NCI-H1092 treated with DMSO at 0.1 percent for 48 hours (cell line): ENCODE results near the gene TRIOBP.

Experiments used
- DNase-seq: peaks from one replicate; lab custom pipeline; 2025; lab: John Stamatoyannopoulos, UW

Gene TRIOBP

GRCh38 chr22:37732699-37733607 is 36.1 kb downstream of the TRIOBP start:
- DNase-seq: no peak

DNA sequence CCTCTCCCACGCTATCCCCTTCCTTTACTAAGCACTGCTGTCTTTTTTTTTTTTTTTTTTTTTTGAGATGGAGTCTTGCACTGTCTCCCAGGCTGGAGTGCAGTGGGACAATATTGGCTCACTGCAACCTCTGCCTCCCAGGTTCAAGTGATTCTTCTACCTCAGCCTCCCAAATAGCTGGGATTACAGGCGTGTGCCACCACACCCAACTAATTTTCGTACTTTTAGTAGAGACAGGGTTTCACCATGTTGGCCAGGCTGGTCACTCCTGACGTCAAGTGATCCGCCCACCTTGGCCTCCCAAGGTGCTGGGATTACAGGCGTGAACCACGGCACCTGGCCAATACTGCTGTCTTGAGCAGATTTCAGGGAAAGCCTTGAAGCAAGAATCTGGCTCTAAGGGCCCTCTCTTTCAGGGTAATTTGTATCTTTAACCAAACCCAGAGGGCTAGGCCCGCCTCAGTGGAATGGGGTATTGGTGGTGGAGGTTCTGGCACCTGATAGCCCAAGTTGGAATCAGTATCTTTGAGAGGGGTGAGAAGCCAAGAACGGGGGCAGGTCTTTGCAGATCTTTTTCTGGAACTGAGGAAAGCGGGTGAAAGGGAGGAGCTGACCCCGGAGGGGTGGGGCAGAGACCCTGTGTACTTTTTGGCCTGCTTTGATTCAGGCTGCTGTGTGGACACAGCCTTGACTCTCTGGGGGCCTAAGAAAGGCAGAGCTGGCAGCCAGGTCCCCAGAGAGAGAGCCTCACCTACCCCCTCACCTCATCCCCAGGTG is 37.0 kb downstream of the TRIOBP start:
- no peak for DNase-seq

DNA sequence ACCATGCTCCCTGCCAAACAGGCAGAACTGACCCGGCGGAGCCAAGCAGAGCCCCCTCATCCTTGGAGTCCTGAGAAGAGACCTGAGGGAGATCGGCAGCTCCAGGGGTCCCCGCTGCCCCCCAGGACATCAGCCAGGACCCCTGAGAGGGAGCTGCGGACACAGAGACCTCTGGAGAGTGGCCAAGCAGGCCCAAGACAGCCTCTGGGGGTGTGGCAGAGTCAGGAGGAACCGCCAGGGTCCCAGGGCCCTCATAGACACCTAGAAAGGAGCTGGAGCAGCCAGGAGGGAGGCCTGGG is 37.5 kb downstream of the TRIOBP start:
- no peak for DNase-seq

- DNase-seq: peak; percentile 8
Observed at GRCh38 chr22:37734964-37735451, 38.2 kb downstream of the TRIOBP start.

- no peak for DNase-seq
Observed at GRCh38 chr22:37739035-37739434, 42.2 kb downstream of the TRIOBP start.

- no peak for DNase-seq
Observed at GRCh38 chr22:37739611-37740049, 42.8 kb downstream of the TRIOBP start.

DNA sequence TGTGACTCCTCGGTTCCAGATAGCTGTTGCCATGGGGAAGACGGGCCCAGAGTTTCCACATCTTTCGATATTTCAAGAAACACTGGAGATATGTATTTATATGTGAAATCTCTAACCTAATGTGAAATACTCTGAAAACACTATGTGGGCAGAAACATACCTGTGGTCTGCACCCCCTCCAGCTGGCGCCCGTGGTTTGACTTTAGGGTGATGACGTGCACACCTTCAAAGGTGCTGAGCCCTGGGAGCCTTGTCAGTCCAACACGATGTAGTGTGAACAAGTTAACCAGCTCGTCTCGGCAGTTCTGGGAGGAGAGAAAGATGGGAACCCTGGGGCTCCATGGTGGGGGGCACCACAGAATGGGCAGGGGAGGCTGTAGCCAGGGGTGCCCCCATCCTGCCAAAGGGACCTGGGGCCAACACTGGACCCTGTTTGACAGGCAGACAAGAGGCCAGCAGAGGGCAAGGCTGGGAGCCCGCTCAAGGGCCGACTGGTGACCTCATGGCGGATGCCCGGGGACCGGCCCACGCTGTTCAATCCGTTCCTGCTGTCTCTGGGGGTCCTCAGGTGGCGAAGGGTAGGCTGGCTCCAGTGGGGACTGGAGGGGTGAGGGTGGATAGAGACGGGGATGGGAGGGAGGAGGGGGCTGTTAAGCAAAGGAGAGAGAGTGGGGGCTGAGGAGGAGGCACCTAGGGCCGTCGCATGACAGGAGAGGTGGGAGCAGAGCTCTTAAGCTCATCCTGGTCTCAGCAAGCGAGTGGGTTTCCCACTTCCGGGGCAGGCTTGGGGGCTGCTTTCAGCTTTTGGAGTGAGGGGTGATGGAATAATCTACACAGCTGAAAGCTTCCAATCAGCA is 43.8 kb downstream of the TRIOBP start:
- DNase-seq: no peak

DNA sequence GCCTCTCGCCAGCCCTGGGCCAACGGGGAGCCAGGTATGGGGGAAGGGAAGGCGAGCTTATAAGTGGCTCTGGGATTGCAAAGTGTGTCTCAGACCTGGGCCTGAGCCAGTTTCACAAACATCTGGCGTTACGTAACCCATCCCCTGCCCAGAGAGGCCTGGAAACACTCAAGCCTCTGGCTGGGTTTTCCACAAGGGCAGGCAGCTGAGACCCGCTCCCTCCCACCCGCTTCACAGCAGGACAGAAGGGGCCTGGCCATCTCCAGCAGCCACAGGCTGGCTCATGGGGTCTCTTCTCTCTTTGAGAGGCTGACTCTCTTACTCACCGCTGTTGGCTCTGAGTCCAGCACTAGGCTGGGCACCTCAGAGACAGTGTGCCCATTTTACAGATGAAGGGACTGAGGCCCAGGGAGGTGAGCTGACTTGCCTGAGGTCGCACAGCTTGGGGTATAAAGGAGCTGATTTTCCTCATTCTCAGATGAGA is 44.5 kb downstream of the TRIOBP start:
- DNase-seq: peak; percentile 59

DNA sequence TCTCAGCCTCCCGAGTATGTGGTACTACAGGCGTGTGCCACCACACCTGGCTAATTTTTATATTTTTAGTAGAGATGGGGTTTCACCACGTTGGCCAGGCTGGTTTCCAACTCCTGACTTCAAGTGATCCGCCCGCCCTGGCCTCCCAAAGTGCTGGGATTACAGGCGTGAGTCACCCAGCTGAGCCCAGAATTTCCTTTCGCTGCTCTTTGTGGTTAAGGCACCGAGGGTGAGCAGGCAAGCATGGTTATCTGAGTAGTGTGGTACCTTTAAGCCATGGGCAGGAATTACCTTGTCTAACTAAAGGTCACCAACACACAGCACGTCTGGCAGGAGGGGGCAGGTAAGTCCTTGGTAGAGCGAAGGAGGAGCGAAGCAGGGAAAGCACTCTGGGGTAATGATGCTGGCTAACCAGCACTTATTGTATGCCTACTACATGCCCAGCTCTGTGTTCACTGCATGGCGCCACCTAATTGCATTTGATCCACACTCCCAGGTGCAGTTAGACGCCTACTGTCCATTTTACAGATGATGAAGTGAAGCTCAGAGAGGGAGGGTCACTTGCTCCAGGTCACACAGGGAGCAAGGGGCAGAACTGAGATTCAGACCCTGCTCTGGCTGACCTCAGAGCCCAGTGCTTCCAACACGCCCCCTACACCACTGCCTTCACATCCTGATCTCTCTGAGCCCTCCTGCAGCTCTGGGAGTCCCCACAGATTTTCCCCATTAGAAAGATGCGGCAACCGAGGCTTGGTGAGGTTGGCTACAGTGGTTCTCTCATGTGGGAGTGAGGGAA is 45.7 kb downstream of the TRIOBP start:
- DNase-seq: no peak

DNA sequence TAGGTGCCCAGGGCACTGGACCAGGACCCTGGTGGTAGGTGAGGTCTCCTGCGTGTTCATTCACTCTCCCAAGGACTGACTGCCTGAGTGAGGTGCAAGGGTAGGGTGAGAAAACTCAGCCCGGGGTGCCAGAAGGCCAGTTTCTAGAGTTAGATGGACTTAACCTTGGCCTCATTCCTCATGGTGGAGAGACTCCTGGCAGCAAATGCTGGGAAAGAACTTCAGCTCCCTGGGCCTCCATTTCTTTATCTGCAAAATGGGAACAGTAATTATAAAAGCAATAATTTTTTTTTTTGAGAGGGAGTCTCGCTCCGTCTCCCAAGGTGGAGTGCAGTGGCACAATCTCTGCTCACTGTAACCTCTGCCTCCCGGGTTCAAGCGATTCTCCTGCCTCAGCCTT is 47.7 kb downstream of the TRIOBP start:
- no peak for DNase-seq

DNA sequence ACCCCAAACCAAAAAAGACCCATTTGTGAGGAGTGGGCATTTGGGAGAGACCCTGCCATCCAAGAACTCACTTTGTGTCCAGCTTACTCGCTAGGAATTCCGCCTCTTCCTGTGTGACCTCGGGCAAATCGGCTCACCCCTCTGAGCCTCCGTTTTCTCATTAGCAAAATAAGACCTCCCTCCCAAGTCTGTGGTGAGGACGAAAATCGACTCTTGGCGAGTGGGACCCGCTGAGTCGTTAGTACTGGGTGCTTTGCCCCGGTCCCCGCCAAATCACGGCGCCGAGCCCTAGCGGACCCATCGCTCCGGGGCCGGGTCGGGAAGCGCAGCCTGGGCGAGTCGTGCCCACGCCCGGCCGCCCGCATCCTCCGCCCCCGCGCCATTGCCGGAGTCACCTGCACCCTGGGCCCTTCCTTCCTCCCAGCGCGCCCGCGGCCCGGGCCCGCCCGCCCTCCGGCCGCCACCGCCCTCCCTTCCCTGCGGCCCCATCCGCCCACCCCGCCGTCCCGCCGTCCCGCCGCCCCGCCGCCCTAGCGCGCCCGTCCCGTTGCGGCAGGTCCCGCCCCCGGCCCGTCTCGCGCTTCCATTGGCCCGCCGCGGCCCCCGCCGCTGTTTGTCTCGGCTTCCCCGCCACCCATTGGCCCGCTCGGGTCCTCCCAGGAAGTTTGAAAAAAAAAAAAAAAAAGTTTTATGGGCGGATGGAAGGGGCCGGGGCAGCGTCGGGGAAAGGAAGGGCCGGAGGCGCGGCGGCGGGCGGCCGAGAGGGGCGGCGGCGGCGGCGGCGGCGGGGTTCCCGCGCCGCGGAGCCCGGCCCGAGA is 48.9 kb downstream of the TRIOBP start:
- DNase-seq: peak; percentile 56

DNA sequence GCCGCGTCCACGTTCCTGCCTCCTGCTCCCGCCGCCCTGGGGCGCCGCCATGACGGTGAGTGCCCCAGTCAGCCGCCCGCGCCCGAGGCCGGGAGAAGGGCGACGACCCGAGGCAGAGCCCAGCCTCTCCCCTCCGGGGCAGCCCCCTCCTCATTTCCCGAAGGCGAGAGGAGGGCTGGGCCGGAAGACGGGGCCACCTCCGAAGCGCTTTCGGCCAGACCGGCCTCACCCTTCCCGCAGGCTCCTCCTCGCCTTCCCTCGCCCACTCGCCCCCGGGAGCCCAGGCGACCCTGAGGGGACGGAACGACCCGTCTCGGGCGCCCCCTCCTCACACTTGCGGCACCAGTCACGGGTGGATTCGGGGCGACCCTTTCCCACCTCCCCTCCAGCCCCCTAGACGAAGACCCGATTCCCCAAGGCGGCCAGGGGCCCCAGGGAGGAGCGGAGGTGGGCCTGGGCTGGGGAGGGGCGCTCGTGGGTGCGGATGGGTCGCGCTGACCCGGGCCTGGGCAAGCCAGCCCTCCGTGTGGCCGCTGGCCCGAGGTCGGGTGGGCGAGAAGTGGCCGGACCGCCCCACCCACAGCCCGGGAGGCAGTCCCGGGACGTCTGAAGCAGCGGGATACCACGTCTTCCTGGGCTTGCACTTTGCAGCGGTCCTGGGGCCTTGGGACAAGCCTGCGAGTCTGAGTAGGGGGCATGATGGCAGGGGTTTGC is 49.7 kb downstream of the TRIOBP start:
- DNase-seq: peak; percentile 35

- DNase-seq: no peak
Observed at GRCh38 chr22:37747080-37747714, 50.3 kb downstream of the TRIOBP start.

GRCh38 chr22:37747715-37748100 is 50.9 kb downstream of the TRIOBP start:
- no peak for DNase-seq

DNA sequence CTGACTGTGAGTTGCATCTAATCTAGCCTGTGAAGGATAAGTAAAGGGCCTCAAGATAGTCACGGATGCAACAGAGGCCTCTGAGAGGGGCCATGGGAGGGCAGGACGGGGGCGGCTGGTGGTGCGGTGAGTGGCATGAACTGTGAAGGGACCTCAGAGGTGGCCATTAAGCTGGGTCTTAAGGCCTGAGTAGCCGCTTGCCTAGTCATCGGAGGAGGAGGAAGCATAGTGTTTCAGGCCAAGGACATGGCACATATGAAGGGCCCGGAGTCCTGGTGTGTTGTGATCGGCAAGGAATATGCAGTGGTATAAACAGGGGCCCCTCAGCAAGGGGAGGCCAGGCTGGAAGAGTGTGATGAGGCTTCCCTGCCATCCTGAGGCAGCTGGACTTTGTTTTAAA is 51.8 kb downstream of the TRIOBP start:
- no peak for DNase-seq

GRCh38 chr22:37749226-37749625 is 52.4 kb downstream of the TRIOBP start:
- DNase-seq: no peak

DNA sequence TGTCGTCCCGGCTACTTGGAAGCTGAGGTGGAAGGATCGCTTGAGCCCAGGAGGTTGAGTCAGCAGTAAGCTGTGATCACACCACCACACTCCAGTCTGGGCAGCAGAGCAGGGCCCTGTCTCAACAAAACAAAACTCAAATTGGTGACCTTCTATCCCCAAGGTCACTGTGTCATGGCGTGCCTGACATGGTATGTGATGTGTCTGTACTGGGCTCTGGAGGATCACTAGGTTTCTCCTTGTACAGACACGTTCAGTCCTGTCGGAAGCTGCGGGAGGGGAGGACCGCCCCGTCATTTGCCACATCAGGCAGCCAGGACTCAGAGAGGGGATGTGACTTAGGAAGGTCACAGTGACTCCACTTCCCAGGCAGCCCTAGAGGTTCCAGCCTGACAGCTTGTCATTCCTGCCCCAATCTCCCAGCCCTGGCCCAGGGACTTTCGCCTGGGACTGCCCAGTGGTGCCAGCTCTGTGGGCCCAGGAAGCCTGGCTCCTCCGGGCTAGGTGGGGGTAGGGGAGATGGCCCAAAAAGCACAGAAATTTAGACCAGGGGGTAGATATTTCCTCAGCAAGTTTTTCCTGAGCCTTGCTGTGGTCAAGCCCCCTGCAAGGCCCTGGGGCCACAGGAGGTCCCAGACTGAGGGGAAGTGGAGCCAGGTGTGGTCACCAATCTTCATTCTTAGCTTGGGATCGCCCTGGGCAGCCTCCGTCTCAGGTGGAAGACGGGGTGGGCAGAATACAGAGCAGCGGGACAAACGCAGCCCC is 53.2 kb downstream of the TRIOBP start:
- no peak for DNase-seq

- no peak for DNase-seq
Observed at GRCh38 chr22:37750596-37751162, 53.8 kb downstream of the TRIOBP start.
